Skin of body (tissue), 2 donors: ENCODE results near the gene SLC22A23. TPM values are rescaled to one million over a fixed set of nuclear protein-coding genes. Genes with fewer than 3 reads are reported as not detected.

Source experiments
- DNase-seq: peaks from one replicate; lab custom pipeline; 2025; lab: John Stamatoyannopoulos, UW
- total RNA-seq: library from RNA; depleted of rRNA; stranded (reverse); fragments of >200 nt; gene quantifications from one replicate; pipeline ENCODE4 v1.2.3, GENCODE V29; 2014

The SLC22A23 gene
- total RNA-seq, 1 donor from 2014 or later: 11.8 TPM

- no peak for DNase-seq
These were observed 33.2 kb downstream of the SLC22A23 start for GRCh38 chr6:3423439-3424184.

DNA sequence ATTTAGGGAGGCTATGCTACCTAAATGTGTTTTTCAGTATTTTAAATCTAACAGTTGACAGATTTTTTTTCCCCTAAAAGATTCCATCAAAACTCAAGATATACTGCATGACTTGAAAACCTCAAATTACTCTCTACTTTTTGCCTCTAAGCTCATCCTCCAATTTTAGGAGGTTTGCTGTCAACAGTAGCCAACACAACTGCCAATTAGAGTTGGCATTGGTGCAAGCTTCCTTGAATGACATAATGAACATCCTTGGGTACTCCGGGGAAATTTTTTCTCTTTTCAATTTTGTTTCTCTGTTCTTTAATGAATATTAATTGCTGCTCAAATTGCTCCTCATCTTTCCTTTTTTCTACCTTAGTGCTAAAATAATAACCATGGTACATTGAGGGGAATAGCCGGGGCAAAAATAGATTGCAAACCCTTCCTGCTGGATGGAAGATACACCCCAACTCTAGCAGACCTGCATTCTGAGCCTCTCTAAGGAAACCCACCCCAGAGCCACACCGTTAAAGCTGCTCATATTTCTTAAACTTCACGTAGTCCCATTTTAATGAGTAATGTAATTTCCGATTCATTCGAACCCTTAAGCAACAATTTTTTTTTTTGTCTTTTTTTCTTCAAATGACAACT lies 34.3 kb downstream of the SLC22A23 start:
- DNase-seq: no peak

DNA sequence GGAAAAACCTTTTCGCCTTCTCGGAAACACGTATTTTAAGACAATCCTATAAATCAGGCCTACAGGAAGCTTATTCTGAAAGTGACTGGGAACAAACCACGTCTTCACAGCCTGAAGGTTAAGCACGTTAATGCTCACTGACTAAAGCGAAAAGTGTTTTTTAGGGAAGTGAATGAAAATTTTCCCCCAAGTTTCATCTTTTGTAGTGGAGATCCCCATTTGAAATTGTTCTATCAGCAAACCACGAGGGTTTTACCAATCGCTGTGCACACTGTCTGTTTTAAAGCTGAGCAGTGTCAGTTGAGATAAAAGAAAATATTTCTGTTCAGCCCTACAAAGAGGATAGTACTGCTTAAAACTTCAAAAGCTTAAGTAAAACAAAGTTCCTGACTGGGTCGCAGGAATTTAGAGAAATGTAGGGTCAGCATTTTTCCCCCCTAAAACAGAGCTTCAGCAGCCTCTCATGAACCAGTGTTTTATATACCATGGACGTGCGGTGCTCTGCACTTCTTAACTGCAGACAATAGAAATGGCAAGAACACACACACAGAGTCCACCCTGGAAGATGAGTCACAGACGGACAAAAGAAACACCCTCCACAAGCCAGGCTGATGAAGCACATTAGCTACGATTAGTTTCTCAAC lies 34.9 kb downstream of the SLC22A23 start:
- DNase-seq: no peak

DNA sequence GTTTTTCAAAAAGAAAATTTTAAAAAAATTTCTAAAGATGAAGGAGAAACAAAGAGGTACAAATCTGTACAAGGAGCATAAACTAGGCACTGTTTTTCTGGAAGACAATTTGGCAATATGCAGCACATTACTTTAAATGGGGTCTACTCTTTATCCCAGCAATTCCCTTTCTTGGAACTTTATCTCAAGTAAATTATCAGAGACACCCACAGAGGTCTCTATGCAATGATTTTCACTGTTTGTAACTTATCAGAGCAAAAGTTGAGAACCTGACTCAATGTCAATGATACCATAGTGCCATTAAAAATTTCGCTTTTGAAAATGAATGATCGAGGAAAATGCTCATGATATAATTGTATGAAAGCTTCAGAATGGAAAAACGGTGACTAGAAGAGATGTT lies 35.7 kb downstream of the SLC22A23 start:
- DNase-seq: no peak

DNA sequence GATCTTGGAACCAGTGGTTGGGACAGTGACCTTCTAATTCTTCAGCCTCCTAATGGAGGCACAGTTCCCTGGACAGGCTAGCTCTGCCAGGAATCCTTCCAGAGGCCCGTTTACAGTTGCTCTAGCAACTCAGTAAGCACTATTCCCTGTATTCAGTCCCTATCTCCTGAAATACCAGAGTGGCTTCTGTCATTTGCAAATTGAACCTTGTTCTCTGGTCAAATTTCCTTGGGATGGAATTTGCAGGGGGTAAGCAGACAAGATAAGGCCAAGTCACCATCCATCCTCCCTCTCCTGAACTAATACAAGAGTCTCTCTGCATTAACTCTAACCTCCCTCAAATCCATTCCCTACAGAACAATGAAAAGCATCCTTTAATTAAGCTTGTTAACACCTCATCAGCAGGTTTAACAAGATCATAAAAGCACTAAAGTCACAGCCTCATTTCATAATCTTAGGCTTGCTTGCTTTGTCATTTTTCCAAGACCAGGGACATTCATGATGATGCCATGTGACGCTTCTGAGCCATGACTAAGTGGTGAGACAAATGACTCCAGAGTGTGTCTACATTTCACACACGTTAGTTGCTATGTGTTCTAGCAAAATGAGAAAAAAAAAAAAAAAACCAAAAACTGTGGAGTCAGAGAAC lies 37.1 kb downstream of the SLC22A23 start:
- no peak for DNase-seq

- DNase-seq: no peak
These were observed 38.3 kb downstream of the SLC22A23 start for GRCh38 chr6:3418496-3419060.

- no peak for DNase-seq
These were observed 39.4 kb downstream of the SLC22A23 start for GRCh38 chr6:3417473-3417872.

GRCh38 chr6:3415490-3415889 lies 41.4 kb downstream of the SLC22A23 start:
- DNase-seq: no peak

DNA sequence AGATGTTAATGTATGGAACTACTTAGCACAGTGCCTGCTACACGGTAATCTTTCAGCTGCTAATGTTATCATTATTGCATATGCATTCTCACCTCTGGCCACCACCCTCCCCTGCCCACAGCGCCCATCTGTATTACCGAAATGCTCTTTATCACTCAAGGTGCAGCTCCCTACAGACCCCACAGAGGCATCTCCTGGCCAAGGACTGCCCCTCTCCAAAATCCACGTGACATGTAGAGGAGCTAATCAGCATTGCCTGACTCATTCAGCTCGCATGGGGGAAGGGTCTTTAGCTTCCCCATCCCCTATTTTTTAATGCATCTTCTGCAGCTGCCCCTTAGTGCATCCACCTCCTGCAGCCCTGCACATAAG lies 41.8 kb downstream of the SLC22A23 start:
- no peak for DNase-seq

DNA sequence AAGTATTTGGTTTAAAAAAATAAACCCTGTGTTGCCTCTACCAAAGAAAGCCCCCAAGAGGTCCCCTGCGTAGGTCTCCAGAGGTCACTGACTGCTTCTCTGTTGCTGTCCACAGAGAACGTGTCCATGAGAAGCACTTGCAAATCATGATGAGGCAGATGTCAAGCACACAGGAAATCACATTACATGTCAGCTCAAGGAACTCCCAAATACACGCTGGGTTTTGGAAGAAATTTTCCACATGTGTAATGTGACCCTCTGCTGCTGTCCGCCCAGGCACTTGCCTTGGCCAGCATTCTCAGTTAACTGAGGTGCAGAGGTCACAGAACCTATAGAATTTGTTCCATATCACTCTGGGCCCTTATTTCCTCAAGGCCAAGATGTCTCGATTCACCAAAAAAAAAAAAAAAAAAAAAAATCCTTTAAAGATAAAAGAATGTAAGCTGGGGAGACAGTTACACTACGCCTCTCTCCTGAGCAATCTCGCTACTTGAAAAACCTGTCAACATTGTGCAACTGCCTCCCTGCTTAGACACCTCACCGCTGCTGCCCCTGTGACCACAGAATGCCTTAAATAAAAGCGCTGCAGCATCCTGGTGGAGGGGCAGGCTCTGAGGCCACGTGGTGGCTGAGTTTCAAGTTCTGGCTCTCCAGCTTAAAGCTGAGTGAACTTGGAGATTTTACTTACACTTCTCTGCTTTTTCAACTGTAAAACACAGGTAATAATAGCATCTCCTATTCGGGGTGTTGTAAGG lies 42.3 kb downstream of the SLC22A23 start:
- DNase-seq: no peak

DNA sequence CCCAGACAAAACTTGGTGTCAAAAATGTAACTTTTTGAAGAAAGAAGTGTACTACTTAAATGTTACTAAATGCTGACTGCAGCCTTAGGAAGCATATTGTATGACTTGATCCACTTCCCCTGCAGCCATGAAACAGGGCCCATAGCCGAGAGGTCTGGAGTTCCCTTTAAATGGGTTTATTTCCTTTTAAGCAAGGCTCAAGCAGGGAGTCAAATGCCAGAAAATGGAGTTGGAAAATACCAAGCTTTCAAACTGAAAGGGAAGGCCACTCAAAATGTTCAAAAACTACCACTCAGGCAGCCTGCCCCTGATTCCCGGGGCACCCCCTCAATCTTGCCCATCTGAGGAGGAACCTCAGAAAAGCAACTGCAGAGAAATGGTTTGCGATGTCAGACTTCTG lies 43.3 kb downstream of the SLC22A23 start:
- no peak for DNase-seq

DNA sequence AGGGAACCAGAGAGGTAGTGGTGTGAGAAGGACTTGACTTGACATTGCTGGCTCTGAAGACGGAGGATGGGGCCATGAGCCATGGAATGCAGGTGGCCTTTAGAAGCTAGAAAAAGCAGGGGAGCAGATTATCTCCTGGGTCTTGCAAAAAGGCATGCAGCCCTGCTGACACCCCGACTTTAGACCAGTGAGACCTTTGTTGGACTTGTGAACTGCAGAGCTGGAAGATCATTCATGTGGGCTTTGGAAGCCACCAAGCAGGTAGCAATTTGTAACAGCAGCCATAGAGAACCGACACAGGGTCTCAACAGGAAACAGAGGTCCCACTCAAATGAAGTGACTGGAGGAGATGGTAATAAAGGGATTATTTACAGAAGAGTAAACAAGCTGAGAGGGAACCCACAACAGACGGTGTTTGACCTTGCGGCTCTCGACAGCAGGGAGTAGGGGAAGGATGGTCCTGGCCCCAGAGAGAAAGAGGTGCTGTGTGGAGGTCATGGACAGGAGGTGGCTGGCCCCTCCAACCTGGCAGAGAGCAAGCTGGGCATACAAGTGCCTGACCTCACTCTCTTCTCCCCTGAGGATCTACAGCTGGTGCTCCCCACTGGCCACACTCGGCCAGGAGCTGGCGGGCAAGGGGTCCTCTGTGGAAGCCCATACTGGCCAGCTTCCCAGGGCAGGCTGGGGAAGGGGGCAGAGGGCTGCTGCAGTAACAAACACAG lies 43.9 kb downstream of the SLC22A23 start:
- DNase-seq: no peak

GRCh38 chr6:3411967-3412778 lies 44.7 kb downstream of the SLC22A23 start:
- no peak for DNase-seq

DNA sequence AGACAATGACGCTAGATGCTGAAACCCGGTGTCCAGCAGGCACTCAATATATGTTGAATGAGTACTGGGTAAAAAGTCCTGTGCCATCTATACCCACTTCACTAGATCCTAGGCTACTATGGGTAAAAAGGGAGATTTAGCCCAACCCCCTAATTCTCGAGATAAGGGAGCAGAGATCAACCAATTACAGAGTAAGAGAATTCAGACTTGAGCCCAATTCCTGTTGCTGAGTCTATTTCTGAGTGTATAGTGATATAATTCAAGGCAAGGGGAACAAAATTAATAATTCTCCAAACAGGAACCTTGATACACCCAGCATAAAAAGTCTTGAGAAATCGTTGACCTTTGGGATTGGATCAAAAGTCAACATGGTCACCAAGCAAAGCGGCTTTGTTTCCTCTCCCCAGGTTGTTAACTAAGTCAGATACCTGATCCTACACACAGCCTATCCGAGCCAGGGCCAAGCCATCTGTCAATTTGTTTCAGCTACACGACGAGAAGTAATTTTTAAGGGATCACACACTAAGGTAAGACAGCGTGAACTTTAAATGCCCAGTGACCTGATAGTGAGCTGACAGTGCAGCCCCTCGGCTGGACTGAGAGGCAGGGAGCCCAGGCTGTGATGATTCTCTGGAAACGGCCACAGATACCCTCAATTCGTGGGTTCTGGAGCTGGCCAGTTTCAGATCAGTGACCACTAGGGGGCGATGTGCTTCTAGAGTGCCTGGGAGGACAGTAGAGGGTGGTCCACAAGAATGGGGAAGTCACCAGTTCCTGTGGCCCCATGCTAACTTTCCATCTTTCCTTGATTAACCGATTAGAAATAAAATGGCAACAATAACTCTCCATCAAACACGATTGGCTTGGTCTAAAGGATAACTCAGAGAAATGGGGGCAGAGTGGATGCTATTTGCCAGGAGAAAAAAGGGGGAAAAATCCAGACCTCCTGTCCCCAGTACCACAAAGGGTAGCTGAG lies 46.2 kb downstream of the SLC22A23 start:
- DNase-seq: no peak

DNA sequence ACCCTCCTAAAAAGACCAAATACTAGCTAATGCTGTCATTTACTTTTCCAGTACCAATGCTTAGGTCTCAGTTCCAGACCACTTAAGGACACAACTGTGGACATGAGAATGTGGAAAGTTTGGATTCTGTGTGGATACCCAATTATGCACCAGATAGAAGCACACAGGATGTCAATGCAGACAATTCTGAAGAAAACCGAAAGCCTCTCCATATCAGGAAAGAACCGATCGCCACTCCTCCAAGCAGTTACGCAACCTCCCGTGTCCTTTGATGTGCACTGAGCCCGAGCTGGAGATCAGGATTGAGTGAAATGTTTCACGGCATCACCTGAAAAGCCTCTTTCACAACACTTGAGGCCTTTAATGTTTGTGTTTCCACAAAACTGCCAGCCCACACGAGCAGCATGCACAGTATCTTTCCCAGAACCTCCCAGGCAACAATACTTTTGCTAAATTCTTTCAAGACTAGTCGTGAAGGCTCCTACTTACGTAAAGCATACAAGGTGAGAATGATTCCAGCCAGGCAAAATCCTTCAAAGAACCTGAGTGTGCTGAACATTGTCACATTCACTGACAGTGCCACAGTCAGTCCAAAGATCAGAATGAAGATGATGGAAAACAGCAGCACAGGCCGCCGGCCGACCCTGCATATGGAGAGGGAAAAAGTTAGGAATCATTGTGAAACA lies 47.0 kb downstream of the SLC22A23 start:
- no peak for DNase-seq

- DNase-seq: no peak
These were observed 48.2 kb downstream of the SLC22A23 start for GRCh38 chr6:3408665-3409064.

- no peak for DNase-seq
These were observed 49.0 kb downstream of the SLC22A23 start for GRCh38 chr6:3407840-3408239.
